OCI-LY7 (cell line): ENCODE results near the gene GMPS. TPM values are rescaled to one million over a fixed set of nuclear protein-coding genes. Genes with fewer than 3 reads are reported as not detected.
A peak's percentile ranks its signal among the peaks of the same experiment; 100 is the strongest.

Experiments
- BruUV-seq: library from RNA; stranded (reverse); fragments of 400-500 nt; replicated peaks from 2 replicates; lab custom pipeline; 2021; lab: Mats Ljungman, UMichigan
- CTCF ChIA-PET: fragments of 300-600 bp; sonication (Branson Sonifier 250); formaldehyde crosslinking; loops from one replicate; lab custom pipeline; 2022; ENCODE audit warnings: antibody characterized with exemption; ENCODE audit not compliant: unreplicated experiment; lab: Charles Lee
- POLR2A ChIA-PET: fragments of 300-600 bp; sonication (Branson Sonifier 250); formaldehyde crosslinking; loops from one replicate; lab custom pipeline; 2022; ENCODE audit warnings: antibody characterized with exemption; lab: Charles Lee
- DNase-seq: peaks from one replicate; pipeline ENCODE4 v3.0.0-alpha.2; 2015; ENCODE audit warnings: low spot score
- H2AFZ ChIP-seq: fragments of 200-600 bp; sonication (generic), shearing (Covaris generic); 2 replicates; pipeline ENCODE4 v1.6.1; 2014; ENCODE audit warnings: mild to moderate bottlenecking, antibody characterized with exemption, low read length, moderate library complexity
- H3K27ac ChIP-seq: fragments of 200-600 bp; sonication (generic); 2 replicates; pipeline ENCODE4 v1.5.1; 2014; ENCODE audit warnings: mixed run types, low read depth, mild to moderate bottlenecking, moderate library complexity, low read length, inconsistent platforms; ENCODE audit not compliant: poor library complexity, severe bottlenecking
- H3K36me3 ChIP-seq: fragments of 200-600 bp; sonication (generic); 2 replicates; pipeline ENCODE4 v1.6.1; 2014; ENCODE audit warnings: mild to moderate bottlenecking, antibody characterized with exemption, low read length, moderate library complexity, mixed read lengths; ENCODE audit not compliant: insufficient read depth
- H3K4me1 ChIP-seq: fragments of 200-600 bp; sonication (generic); 2 replicates; pipeline ENCODE4 v1.5.1; 2014; ENCODE audit warnings: mild to moderate bottlenecking, low read length; ENCODE audit not compliant: insufficient read depth, poor library complexity, severe bottlenecking
- H3K4me2 ChIP-seq: fragments of 200-600 bp; sonication (generic); 2 replicates; pipeline ENCODE4 v1.6.1; 2014; ENCODE audit warnings: mild to moderate bottlenecking, low read length
- H3K4me3 ChIP-seq: fragments of 200-600 bp; sonication (generic); 2 replicates; pipeline ENCODE4 v1.5.1; 2014; ENCODE audit warnings: mild to moderate bottlenecking, low read depth, low read length; ENCODE audit not compliant: poor library complexity, severe bottlenecking
- H3K79me2 ChIP-seq: fragments of 200-600 bp; sonication (generic); 2 replicates; pipeline ENCODE4 v1.6.1; 2016; ENCODE audit warnings: low read depth, mild to moderate bottlenecking, low read length, moderate library complexity, mixed read lengths; ENCODE audit not compliant: insufficient read depth
- H3K9me2 ChIP-seq: fragments of 200-600 bp; sonication (generic); 2 replicates; pipeline ENCODE4 v1.6.1; 2016; ENCODE audit warnings: mild to moderate bottlenecking, low read length, mixed read lengths; ENCODE audit not compliant: insufficient read depth
- H3K9me3 ChIP-seq: fragments of 200-600 bp; sonication (generic); 2 replicates; pipeline ENCODE4 v1.6.1; 2014; ENCODE audit warnings: mild to moderate bottlenecking, mixed run types, low read length, mixed read lengths
- H4K20me1 ChIP-seq: fragments of 200-600 bp; sonication (generic); 2 replicates; pipeline ENCODE4 v1.6.1; 2014; ENCODE audit warnings: mild to moderate bottlenecking, antibody characterized with exemption, low read length, moderate library complexity, mixed read lengths; ENCODE audit not compliant: insufficient read depth
- EZH2phosphoT487 ChIP-seq: fragments of 200-600 bp; sonication (generic); IDR thresholded peaks from 2 replicates; pipeline ENCODE4 v1.6.1; 2018; ENCODE audit warnings: low read depth, borderline replicate concordance, mild to moderate bottlenecking, mixed run types, antibody characterized with exemption, low read length, moderate library complexity, mixed read lengths
- intact Hi-C: fragments of 100-400 bp; cut with micrococcal nuclease; formaldehyde crosslinking; loops from one replicate; pipeline ENCODE4 v1.10.0; 2022; ENCODE audit not compliant: unreplicated experiment
- total RNA-seq, 2 experiments: library from RNA; depleted of rRNA in 1 of 2; stranded (reverse); fragments of >200 nt in 1 of 2; shearing (Covaris generic) in 1 of 2; gene quantifications; 2 replicates each; pipeline ENCODE4 v1.2.3, GENCODE V29; 2014 to 2022
- TF ChIP-seq, protein P1 (sequence below): fragments of 200-600 bp; sonication (generic); conservative IDR thresholded peaks from 2 replicates; pipeline ENCODE4 v1.5.1; 2014; ENCODE audit warnings: mild to moderate bottlenecking, antibody characterized with exemption, low read length, moderate library complexity, mixed read lengths

The GMPS gene
- total RNA-seq, 2 experiments from 2014 or later = 37.6 to 116 TPM

DNA sequence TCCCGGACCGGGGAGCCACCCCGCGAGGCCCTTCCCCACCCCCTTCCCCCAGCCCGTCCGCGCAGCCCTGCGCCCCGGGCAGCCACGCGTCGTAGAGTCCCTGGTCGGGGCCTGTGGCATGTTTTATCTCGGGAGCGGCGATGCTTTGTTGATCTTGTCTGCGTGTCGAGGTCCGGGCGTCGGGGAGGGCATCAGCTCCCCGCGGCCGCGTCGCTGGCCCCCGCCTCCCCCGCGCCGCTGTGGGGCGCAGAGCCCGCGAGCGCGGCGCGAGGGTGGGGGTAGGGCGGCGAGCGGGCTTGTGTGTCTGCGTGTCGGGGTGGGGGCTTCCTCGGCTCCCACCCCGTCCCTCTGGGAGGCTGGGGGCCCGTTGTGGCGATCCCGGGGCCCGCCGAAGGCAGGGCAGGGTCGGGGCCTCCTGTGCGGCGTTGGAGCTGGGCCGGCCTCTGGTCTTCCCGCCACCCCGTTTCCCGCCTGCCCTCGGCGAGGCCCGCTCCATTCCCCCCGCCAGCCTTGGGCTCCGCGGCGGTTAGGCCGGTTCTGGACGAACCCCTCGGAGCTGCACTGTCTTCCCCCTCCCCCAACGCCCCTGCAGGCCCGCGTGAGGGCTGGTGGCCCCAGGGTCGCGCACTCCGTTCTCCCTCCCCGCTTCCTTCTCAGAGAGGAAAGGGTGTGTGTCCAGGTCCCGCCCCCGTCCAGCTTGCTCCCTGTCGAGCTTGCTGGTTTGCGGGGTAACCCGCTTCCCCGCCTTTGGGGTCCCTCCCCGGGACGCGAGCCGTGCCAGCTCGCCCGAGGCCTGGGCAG lies 695 bp downstream of the GMPS start:
- Histone ChIP-seq H3K27ac (peak overlapping the region; percentile 81), H3K4me2 (peak overlapping the region; percentile 98), H3K4me3 (peak overlapping the region; percentile 88), H3K4me1 (peaks cover 26% of the 10 kb centered on the region), H2AFZ (peak overlapping the region; percentile 65; the same call in 1 of the 2 replicates), H3K79me2 (peaks cover 56% of the 10 kb centered on the region), H3K9me3 (no peaks in the 10 kb centered on the region), H3K36me3 (peaks cover 11% of the 10 kb centered on the region; the same call in 1 of the 2 replicates), H4K20me1 (peaks cover 31% of the 10 kb centered on the region), H3K9me2 (no peaks in the 10 kb centered on the region)
- intact Hi-C loops = loop anchor here (1.0 to 10.0 kb wide), 5 partner anchors 17 to 1294 kb away; partner anchors contain the start of genes CCNL1, MME and SLC33A1
- peak; percentile 57 for DNase-seq
- ChIA-PET POLR2A (interaction anchor here (0.6 to 2.2 kb wide), 9 partner anchors 10 to 1546 kb away, joined by 3 to 10 read pairs (median 4); no protein-coding TSS in a partner anchor), CTCF (interaction anchor here (0.6 to 1.6 kb wide), 3 partner anchors 11 to 669 kb away, joined by 3 to 4 read pairs (median 3); no protein-coding TSS in a partner anchor)
- BruUV-seq = no TSS peak
- TF ChIP-seq, protein P1, sequence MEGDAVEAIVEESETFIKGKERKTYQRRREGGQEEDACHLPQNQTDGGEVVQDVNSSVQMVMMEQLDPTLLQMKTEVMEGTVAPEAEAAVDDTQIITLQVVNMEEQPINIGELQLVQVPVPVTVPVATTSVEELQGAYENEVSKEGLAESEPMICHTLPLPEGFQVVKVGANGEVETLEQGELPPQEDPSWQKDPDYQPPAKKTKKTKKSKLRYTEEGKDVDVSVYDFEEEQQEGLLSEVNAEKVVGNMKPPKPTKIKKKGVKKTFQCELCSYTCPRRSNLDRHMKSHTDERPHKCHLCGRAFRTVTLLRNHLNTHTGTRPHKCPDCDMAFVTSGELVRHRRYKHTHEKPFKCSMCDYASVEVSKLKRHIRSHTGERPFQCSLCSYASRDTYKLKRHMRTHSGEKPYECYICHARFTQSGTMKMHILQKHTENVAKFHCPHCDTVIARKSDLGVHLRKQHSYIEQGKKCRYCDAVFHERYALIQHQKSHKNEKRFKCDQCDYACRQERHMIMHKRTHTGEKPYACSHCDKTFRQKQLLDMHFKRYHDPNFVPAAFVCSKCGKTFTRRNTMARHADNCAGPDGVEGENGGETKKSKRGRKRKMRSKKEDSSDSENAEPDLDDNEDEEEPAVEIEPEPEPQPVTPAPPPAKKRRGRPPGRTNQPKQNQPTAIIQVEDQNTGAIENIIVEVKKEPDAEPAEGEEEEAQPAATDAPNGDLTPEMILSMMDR = no peak
- TF ChIP-seq EZH2phosphoT487 = no peak

DNA sequence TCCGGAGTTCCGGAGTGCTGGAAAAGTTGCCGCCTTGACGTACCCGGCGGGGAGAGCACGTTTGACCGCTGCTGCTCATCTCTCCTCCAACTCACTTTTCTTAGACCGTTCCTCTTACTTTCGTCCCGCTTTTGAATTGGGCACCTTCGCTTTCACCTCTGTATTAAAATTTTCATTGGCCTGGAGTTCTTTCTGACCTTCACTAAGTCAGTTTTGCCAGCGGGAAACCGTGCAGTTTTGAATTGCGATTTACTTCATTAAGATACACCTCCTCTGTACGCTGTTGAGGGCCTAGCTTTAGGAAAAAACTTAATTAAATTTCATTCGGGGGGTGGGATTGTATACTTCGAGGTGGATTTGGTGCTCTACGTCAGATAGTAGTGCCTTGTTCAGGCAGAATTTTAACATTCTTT lies 1.3 kb downstream of the GMPS start:
- ChIA-PET CTCF (interaction anchor here (0.6 to 1.6 kb wide), 3 partner anchors 10 to 668 kb away, joined by 3 to 4 read pairs (median 3); no protein-coding TSS in a partner anchor), POLR2A (interaction anchor here (0.6 to 2.2 kb wide), 11 partner anchors 10 to 1547 kb away, joined by 3 to 10 read pairs (median 4); no protein-coding TSS in a partner anchor)
- peak overlapping the region; percentile 98 for H3K4me2 ChIP-seq
- BruUV-seq = no TSS peak
- no peaks in the 10 kb centered on the region for H3K9me2 ChIP-seq
- intact Hi-C loops = loop anchor here (5.0 to 10.0 kb wide), 4 partner anchors 119 to 1293 kb away; partner anchors contain the start of genes CCNL1 and MME
- H4K20me1 ChIP-seq = peaks cover 35% of the 10 kb centered on the region
- peak overlapping the region; percentile 88 for H3K4me3 ChIP-seq
- peaks cover 14% of the 10 kb centered on the region; the same call in 1 of the 2 replicates for H3K36me3 ChIP-seq
- H2AFZ ChIP-seq = peak overlapping the region; percentile 65; the same call in 1 of the 2 replicates
- TF ChIP-seq EZH2phosphoT487 = no peak
- TF ChIP-seq, protein P1 = no peak
- peaks cover 62% of the 10 kb centered on the region for H3K79me2 ChIP-seq
- peak overlapping the region; percentile 81 for H3K27ac ChIP-seq
- H3K4me1 ChIP-seq = peaks cover 28% of the 10 kb centered on the region
- DNase-seq = no peak
- no peaks in the 10 kb centered on the region for H3K9me3 ChIP-seq
